GM23338 (cell line): ENCODE measurements around the gene ZNF441.

ENCODE experiments used
- CREB1 ChIP-seq: fragments of 250-450 bp; sonication (Bioruptor Pico); IDR thresholded peaks from 2 replicates; pipeline ENCODE4 v1.5.0; 2020; ENCODE audit warnings: low read depth, mild to moderate bottlenecking, moderate library complexity
- EZH2 ChIP-seq: fragments of 200-600 bp; sonication (generic); IDR thresholded peaks from one replicate; pipeline ENCODE4 v1.8.0; 2017; ENCODE audit warnings: antibody characterized with exemption, mild to moderate bottlenecking, low read depth; ENCODE audit not compliant: unreplicated experiment
- EZH2phosphoT487 ChIP-seq: fragments of 200-600 bp; sonication (generic); IDR thresholded peaks from one replicate; pipeline ENCODE4 v1.8.1; 2018; ENCODE audit warnings: antibody characterized with exemption; ENCODE audit not compliant: unreplicated experiment
- JUNB ChIP-seq: IDR thresholded peaks from one replicate; pipeline ENCODE4 v1.6.1; 2016; ENCODE audit warnings: antibody characterized with exemption; ENCODE audit not compliant: unreplicated experiment
- POLR2AphosphoS5 ChIP-seq: IDR thresholded peaks from 2 replicates; pipeline ENCODE4 v1.6.1; 2016; ENCODE audit warnings: antibody characterized with exemption, low read depth
- REST ChIP-seq: IDR thresholded peaks from one replicate; pipeline ENCODE4 v1.6.1; 2018; ENCODE audit warnings: antibody characterized with exemption; ENCODE audit not compliant: unreplicated experiment
- ZNF114 ChIP-seq: fragments of 250-450 bp; sonication (Bioruptor Pico); IDR thresholded peaks from 2 replicates; pipeline ENCODE4 v1.5.0; 2020; ENCODE audit warnings: mild to moderate bottlenecking, moderate library complexity
- ZNF462 ChIP-seq: fragments of 250-450 bp; sonication (Bioruptor Pico); IDR thresholded peaks from 2 replicates; pipeline ENCODE4 v1.5.0; 2020; ENCODE audit warnings: mild to moderate bottlenecking, moderate library complexity
- TF ChIP-seq, protein P1 (sequence below), 2 experiments: fragments of 200-600 bp in 1 of 2; sonication (generic) in 1 of 2; conservative IDR thresholded peaks; 2 replicates each; pipeline versions ENCODE4 v1.5.1 to v1.6.1; 2016 to 2017; ENCODE audit warnings: antibody characterized with exemption in 2 of 2, low read depth in 2 of 2, mild to moderate bottlenecking in 2 of 2, moderate library complexity in 1 of 2
- TF ChIP-seq, protein P2 (sequence below): IDR thresholded peaks from 2 replicates; pipeline ENCODE4 v1.6.1; 2016; ENCODE audit warnings: antibody characterized with exemption

DNA sequence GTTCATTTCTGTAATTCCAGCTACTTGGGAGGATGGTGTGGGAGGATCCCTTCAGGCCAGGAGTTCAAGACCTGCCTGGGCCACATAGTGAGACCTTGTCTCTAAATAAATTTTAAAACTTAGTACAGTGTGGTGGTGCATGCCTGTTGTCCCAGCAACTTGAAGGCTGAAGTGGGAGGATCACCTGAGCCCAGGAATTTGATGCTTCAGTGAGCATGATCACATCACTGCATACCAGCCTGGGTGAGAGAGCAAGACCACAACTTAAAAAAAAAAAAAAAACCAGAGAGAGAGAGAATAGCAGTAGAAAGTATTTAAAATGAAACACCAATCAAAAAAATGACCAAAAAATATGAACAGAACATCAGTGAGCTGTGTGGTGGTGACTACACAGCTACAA lies 20.9 kb upstream of the ZNF441 start:
- no peak for TF ChIP-seq REST
- TF ChIP-seq POLR2AphosphoS5, result no peak
- no peak for TF ChIP-seq EZH2
- TF ChIP-seq, protein P1, sequence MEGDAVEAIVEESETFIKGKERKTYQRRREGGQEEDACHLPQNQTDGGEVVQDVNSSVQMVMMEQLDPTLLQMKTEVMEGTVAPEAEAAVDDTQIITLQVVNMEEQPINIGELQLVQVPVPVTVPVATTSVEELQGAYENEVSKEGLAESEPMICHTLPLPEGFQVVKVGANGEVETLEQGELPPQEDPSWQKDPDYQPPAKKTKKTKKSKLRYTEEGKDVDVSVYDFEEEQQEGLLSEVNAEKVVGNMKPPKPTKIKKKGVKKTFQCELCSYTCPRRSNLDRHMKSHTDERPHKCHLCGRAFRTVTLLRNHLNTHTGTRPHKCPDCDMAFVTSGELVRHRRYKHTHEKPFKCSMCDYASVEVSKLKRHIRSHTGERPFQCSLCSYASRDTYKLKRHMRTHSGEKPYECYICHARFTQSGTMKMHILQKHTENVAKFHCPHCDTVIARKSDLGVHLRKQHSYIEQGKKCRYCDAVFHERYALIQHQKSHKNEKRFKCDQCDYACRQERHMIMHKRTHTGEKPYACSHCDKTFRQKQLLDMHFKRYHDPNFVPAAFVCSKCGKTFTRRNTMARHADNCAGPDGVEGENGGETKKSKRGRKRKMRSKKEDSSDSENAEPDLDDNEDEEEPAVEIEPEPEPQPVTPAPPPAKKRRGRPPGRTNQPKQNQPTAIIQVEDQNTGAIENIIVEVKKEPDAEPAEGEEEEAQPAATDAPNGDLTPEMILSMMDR (conservative IDR thresholded peaks at IDR 0.05; ENCODE audit: low read depth in 2 of 2), result no peak
- TF ChIP-seq ZNF114, result no peak
- no peak for TF ChIP-seq JUNB
- TF ChIP-seq ZNF462 (CRISPR knock-in tag), result no peak
- no peak for TF ChIP-seq EZH2phosphoT487
- TF ChIP-seq CREB1 (CRISPR knock-in tag), result no peak
- TF ChIP-seq, protein P2, sequence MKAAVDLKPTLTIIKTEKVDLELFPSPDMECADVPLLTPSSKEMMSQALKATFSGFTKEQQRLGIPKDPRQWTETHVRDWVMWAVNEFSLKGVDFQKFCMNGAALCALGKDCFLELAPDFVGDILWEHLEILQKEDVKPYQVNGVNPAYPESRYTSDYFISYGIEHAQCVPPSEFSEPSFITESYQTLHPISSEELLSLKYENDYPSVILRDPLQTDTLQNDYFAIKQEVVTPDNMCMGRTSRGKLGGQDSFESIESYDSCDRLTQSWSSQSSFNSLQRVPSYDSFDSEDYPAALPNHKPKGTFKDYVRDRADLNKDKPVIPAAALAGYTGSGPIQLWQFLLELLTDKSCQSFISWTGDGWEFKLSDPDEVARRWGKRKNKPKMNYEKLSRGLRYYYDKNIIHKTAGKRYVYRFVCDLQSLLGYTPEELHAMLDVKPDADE, result no peak
